Measurements from ENCODE around the gene AFF3.

Gene AFF3

GRCh38 chr2:99697811-99698568 is 444.4 kb downstream of the AFF3 start:
- no peak for DNase-seq (ENCODE audit: low read depth)

- no peak for DNase-seq (ENCODE audit: low read depth)
Measured at GRCh38 chr2:99695944-99696253, 446.5 kb downstream of the AFF3 start.

- DNase-seq (ENCODE audit: low read depth): no peak
Measured at GRCh38 chr2:99695130-99695943, 447.1 kb downstream of the AFF3 start.

GRCh38 chr2:99694331-99694730 is 448.1 kb downstream of the AFF3 start:
- DNase-seq (ENCODE audit: low read depth): no peak

GRCh38 chr2:99692785-99693184 is 449.6 kb downstream of the AFF3 start:
- no peak for DNase-seq (ENCODE audit: low read depth)

GRCh38 chr2:99691926-99692325 is 450.5 kb downstream of the AFF3 start:
- no peak for DNase-seq (ENCODE audit: low read depth)

- no peak for DNase-seq (ENCODE audit: low read depth)
Measured at GRCh38 chr2:99689145-99689742, 453.1 kb downstream of the AFF3 start.

- DNase-seq (ENCODE audit: low read depth): no peak
Measured at GRCh38 chr2:99688699-99689098, 453.7 kb downstream of the AFF3 start.

GRCh38 chr2:99682275-99683060 is 459.9 kb downstream of the AFF3 start:
- DNase-seq (ENCODE audit: low read depth): no peak

- no peak for DNase-seq (ENCODE audit: low read depth)
Measured at GRCh38 chr2:99680946-99681345, 461.4 kb downstream of the AFF3 start.

GRCh38 chr2:99679518-99679917 is 462.9 kb downstream of the AFF3 start:
- no peak for DNase-seq (ENCODE audit: low read depth)

- no peak for DNase-seq (ENCODE audit: low read depth)
Measured at GRCh38 chr2:99678625-99679024, 463.8 kb downstream of the AFF3 start.

GRCh38 chr2:99677814-99678213 is 464.6 kb downstream of the AFF3 start:
- no peak for DNase-seq (ENCODE audit: low read depth)

GRCh38 chr2:99675130-99675661 is 467.2 kb downstream of the AFF3 start:
- DNase-seq (ENCODE audit: low read depth): no peak

GRCh38 chr2:99674090-99674489 is 468.3 kb downstream of the AFF3 start:
- DNase-seq (ENCODE audit: low read depth): no peak

GRCh38 chr2:99672766-99673350 is 469.5 kb downstream of the AFF3 start:
- no peak for DNase-seq (ENCODE audit: low read depth)

- DNase-seq (ENCODE audit: low read depth): no peak
Measured at GRCh38 chr2:99670768-99671734, 471.3 kb downstream of the AFF3 start.

GRCh38 chr2:99666256-99666655 is 476.1 kb downstream of the AFF3 start:
- DNase-seq (ENCODE audit: low read depth): no peak

- DNase-seq (ENCODE audit: low read depth): no peak
Measured at GRCh38 chr2:99663641-99664040, 478.7 kb downstream of the AFF3 start.

- DNase-seq (ENCODE audit: low read depth): no peak
Measured at GRCh38 chr2:99662761-99663341, 479.5 kb downstream of the AFF3 start.
